HG02571 (cell line): ENCODE measurements around the gene RPL22L1.
"Not testable (repeated sequence)": the region's sequence is repeated elsewhere in the genome, so short reads cannot be mapped to it uniquely, and the experiment has no call there.

Experiments
- ATAC-seq: cut with Tn5 transposase; IDR thresholded peaks from one replicate; pipeline ENCODE4 v1.9.1; 2021; ENCODE audit warnings: mild to moderate bottlenecking, moderate library complexity; ENCODE audit not compliant: unreplicated experiment

The RPL22L1 gene

DNA sequence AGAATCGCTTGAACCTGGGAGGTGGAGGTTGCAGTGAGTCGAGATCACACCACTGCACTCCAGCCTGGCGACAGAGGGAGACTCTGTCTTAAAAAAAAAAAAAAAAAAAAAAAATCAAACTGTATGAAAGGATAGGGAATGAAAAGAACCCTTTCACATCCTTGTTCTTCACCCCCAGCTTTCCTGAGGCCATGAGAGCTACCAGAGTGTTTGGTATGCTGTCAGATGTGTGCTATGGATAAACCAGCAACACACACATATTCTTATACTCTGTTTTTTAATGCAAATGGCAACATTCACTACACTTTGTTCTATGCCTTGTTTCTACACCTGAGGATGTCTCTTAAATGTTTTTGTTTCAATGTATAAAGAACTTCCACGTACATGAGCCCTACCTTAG lies 33.5 kb downstream of the RPL22L1 start:
- ATAC-seq: no peak

- ATAC-seq: no peak
These were observed 34.7 kb downstream of the RPL22L1 start for GRCh38 chr3:170835336-170835735.

DNA sequence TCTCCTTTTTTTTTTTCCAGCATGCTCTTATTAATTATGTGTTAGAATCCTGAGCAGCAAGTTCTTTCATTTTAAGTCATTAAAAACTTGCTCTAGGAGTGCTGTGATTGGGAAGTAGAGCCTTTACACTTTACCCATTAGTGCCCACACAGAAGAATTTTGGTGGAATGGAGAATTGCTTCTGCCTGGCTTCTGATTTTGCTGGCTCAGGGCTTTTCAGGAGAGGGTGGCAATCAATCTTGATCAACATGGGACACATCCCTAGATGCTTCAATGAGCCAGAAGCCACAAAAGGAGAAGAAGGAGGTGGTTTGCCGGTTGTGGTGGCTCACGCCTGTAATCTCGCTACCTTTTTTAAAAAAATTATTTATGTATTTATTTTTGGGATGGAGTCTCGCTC lies 39.4 kb downstream of the RPL22L1 start:
- ATAC-seq: no peak

GRCh38 chr3:170829546-170830272 lies 40.3 kb downstream of the RPL22L1 start:
- ATAC-seq: no peak

GRCh38 chr3:170826047-170826446 lies 43.9 kb downstream of the RPL22L1 start:
- ATAC-seq: no peak

DNA sequence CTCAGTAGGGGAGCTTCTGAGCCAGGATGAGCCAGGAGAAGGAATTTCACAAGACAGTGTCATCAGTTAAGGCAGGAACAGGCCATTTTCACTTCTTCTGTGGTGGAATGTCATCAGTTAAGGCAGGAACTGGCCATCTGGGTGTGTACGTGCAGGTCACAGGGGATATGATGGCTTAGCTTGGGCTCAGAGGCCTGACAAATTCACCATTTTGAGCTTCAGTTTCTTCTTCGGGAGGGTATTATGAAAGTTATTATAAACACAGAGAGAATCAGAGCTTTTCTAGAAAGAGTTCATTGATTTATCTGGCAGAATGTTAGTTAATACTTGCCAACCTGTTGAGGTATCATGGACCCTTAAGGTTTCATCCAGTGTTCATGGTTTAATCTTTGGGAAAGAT lies 46.4 kb downstream of the RPL22L1 start:
- ATAC-seq: not testable (repeated sequence)

- not testable (repeated sequence) for ATAC-seq
These were observed 51.7 kb downstream of the RPL22L1 start for GRCh38 chr3:170818325-170818724.

GRCh38 chr3:170817471-170817870 lies 52.5 kb downstream of the RPL22L1 start:
- not testable (repeated sequence) for ATAC-seq

DNA sequence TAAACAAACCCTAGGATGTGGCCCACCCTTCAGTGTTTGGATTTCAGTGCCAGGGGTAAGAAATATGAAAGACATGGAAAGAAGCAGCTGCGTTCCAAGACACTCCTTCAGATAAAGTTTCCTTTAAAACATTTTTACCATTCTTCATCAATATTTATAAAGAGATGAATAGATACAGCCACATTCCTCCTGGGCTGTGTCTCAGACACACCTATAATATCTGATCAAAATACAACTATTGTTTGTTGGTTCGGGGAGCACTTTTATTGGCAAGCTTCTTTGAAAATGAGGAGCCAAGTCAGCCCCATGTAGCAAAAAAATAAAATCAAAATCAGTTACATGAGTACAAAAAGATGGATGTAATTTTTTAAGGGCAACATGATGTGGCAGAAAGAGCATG lies 53.2 kb downstream of the RPL22L1 start:
- ATAC-seq: no peak

DNA sequence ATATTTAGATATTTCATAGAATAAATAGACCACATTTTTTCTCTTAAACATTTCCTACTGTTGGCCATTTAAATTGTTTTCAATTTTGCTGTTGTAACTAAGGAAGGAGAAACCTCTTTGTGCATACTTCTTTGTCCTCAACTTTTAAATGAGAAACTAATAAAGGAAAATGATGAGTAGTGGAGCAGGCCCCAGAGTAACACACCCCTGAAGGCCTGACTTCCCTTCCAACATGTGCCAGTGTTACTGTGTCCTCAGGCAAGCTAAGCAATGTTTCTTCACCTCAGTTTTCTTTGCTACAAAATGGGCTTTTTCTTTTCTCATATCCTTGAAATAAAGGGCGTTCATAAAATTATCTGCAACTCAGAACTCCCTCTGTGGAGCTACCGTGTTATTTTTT lies 53.7 kb downstream of the RPL22L1 start:
- no peak for ATAC-seq

- no peak for ATAC-seq
These were observed 54.1 kb downstream of the RPL22L1 start for GRCh38 chr3:170815936-170816335.

DNA sequence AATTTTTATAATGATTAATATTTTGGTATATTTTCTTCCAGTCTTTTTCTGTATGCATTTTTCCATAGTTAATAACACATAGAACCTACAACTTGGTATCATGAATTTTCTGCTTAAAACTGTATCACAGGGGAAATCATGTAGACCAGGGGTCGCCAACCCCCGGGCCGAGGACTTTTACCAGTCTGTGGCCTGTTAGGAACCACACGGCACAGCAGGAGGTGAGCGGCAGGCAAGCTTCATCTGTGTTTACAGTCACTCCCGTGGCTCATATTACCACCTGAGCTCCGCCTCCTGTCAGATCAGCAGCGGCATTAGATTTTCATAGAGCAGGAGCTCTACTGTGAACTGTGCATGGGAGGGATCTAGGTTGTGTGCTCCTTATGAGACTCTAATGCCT lies 54.7 kb downstream of the RPL22L1 start:
- no peak for ATAC-seq
